ENCODE results near the gene SORD. TPM values are rescaled to one million over a fixed set of nuclear protein-coding genes. Genes with fewer than 3 reads are reported as not detected.
A peak's percentile ranks its signal among the peaks of the same experiment; 100 is the strongest.

Gene SORD
- 44.2 and 61.1 TPM in 2 replicates for total RNA-seq (2013; cell fraction: nucleolus; rRNA removed)
- total RNA-seq (2014; rRNA removed) (33.5 and 35.3 TPM in 2 replicates), total RNA-seq (2014; rRNA removed; fragmentation: Illumina TruSeq; extraction: Trizol) (24.5 and 29.2 TPM in 2 replicates), total RNA-seq (2021) (39.4 and 40.8 TPM in 2 replicates), polyA plus RNA-seq (2011; rRNA removed) (49.9 and 51.7 TPM in 2 replicates), polyA plus RNA-seq (2014; fragmentation: Illumina TruSeq; extraction: Trizol) (29.4 and 39.4 TPM in 2 replicates), polyA plus RNA-seq (2014; fragmentation: Nextera tagmentation; extraction: Ambion mirVana) (10 to 100 TPM in 1 of 2 experiments, 1 to 10 TPM in 1; 7.5 to 18.5 TPM), polyA plus RNA-seq (2014; rRNA removed) (45.1 and 46.0 TPM in 2 replicates), polyA plus RNA-seq (2016; fragmentation: Nextera tagmentation; extraction: Ambion mirVana) (10 to 100 TPM; 50.7 to 51.6 TPM), polyA minus RNA-seq (2011; rRNA and poly(A)+ RNA removed) (39.3 and 42.1 TPM in 2 replicates), Bru-seq, nascent RNA (percentile 58 among the genes with signal in this experiment), BruChase-seq, experiment 1, labeled RNA remaining after a 6-hour chase (percentile 55 among the genes with signal in this experiment), BruChase-seq, experiment 2, labeled RNA remaining after a 2-hour chase (percentile 50 among the genes with signal in this experiment)
- polyA plus RNA-seq (2011; ENCODE audit: low read depth) = 7.0 TPM
- 47.3 and 64.5 TPM in 2 replicates for polyA plus RNA-seq (2011; cell fraction: cytosol; rRNA removed)
- polyA plus RNA-seq (2011; cell fraction: nucleus; rRNA removed) = 162 and 270 TPM in 2 replicates
- polyA plus RNA-seq (2012) = 11.6 and 19.4 TPM in 2 replicates
- polyA minus RNA-seq (2011; cell fraction: cytosol; rRNA and poly(A)+ RNA removed) = 16.1 and 17.4 TPM in 2 replicates
- 15.7 and 31.7 TPM in 2 replicates for polyA minus RNA-seq (2011; cell fraction: nucleus; rRNA and poly(A)+ RNA removed)
- long read RNA-seq, experiment 1, full-length matches to known transcripts = 29 of 32 reads
- long read RNA-seq, experiment 1, partial matches to known transcripts = 0 of 32 reads
- long read RNA-seq, experiment 1, other reads (novel, unspliced or antisense) = 3 of 32 reads
- long read RNA-seq, experiment 2, full-length matches to known transcripts = 128 of 137 reads
- long read RNA-seq, experiment 2, partial matches to known transcripts = 3 of 137 reads
- long read RNA-seq, experiment 2, other reads (novel, unspliced or antisense) = 6 of 137 reads

DNA sequence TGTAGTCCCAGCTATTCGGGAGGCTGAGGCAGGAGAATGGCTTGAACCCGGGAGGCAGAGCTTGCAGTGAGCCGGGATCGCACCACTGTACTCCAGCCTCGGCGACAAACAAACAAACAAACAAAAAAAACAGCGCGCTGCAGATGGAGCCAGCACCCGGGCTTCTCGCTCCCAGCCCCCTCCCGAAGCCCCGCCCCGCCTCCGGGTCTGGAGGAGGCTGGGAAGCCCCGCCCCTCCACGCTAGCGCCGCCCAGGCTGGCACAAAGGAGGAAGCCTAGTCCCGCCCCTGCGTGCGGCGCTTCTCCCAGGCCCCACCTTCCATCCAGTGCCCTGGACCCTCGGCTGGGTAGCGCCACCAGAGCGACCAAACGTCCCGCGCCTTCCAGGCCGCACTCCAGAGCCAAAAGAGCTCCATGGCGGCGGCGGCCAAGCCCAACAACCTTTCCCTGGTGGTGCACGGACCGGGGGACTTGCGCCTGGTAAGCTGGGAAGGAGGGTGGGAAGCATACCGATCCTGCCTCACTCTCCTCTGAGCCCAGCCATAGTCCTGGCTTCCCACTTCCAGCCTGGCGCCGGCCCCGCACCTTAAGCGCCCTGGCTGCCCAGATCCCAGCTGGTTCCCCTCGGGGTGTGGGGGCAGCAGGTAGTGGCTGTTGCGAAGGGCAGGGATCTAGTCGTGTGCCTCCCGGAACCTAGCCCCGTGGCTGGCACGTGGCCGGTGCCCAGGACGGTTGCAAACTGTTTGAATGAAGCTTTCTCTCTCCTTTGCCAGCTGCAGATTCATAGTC is at the start of gene SORD:
Gene SORD, plus strand, starts transcription at position 325 of the 788 bp plus-strand sequence. Its CDS starts 89 bp downstream, at position 414.
- peak within 1 kb of the TSS; percentile 82 for H3K4me3 ChIP-seq
- H2AFZ ChIP-seq (ENCODE audit: control insufficient read depth, low read depth, low read length) = peak within 1 kb of the TSS; percentile 98
- BruUV-seq (replicated peaks) = no TSS peak
- peak within 1 kb of the TSS; percentile 98 for H3K4me2 ChIP-seq (ENCODE audit: control insufficient read depth, insufficient read depth)
- peak within 1 kb of the TSS; percentile 81 for H3K9ac ChIP-seq (ENCODE audit: control insufficient read depth, insufficient read depth, low read length)
- under 1% methylated on average over 42 of the region's 48 CpGs for WGBS (ENCODE audit: insufficient coverage, insufficient replicate concordance, low lambda C conversion rate, missing lambda C conversion rate)
- H3K36me3 ChIP-seq (ENCODE audit: control insufficient read depth in 2 of 2, insufficient read depth in 2 of 2, low read length in 1 of 2) = no peaks in the 10 kb centered on the region
- intact Hi-C loops (cut with micrococcal nuclease; ENCODE audit: unreplicated experiment) (no loop called here), in situ Hi-C loops (cut with MboI) (loop anchor here (10.0 kb wide), 1 partner anchor 168 kb away; no protein-coding TSS in a partner anchor)
- peak within 1 kb of the TSS; percentile 30 for H3K27ac ChIP-seq (ENCODE audit: control insufficient read depth, insufficient read depth)
- ChIA-PET CTCF (interaction anchor here (0.6 to 4.7 kb wide), 8 partner anchors 12 to 317 kb away, joined by 3 to 22 read pairs (median 4); no protein-coding TSS in a partner anchor), POLR2A (interaction anchor here (0.8 to 1.8 kb wide), 2 partner anchors 44 to 486 kb away, joined by 3 to 4 read pairs; partner anchors contain the start of gene EIF3J), RAD21 (ENCODE audit: unreplicated experiment) (interaction anchor here (0.9 to 1.1 kb wide), 2 partner anchors 15 to 95 kb away, joined by 3 read pairs; no protein-coding TSS in a partner anchor), SMC1A (ENCODE audit: uncharacterized antibody, unreplicated experiment) (interaction anchor here (0.9 to 2.0 kb wide), 8 partner anchors 20 to 1074 kb away, joined by 3 to 6 read pairs (median 3); no protein-coding TSS in a partner anchor)
- no peak for DNase-seq (ENCODE audit: low read depth, low spot score)
- no peaks in the 10 kb centered on the region for H3K9me3 ChIP-seq (replicated peaks; ENCODE audit: control insufficient read depth, insufficient read depth, low read length)
- ATAC-seq = peak; percentile 99
- peak; percentile 57 for FAIRE-seq
- peaks cover 7% of the 10 kb centered on the region for H3K4me1 ChIP-seq (ENCODE audit: control insufficient read depth, insufficient read depth, low read length)
- H3K79me2 ChIP-seq (ENCODE audit: control insufficient read depth, insufficient read depth, low read length) = peaks cover 14% of the 10 kb centered on the region
- no peaks in the 10 kb centered on the region for H3K27me3 ChIP-seq (replicated peaks in 1 of 2; ENCODE audit: control insufficient read depth in 2 of 2, insufficient read depth in 2 of 2, low read length in 1 of 2)
- H4K20me1 ChIP-seq (ENCODE audit: control insufficient read depth, insufficient read depth) = no peaks in the 10 kb centered on the region
- TF ChIP-seq BHLHE40 (IDR thresholded peaks at IDR 0.05; ENCODE audit: borderline replicate concordance in 1 of 2, low read depth in 2 of 2, low read length in 1 of 2) (peak; percentile 27 to 82; a peak in 2 of 4 replicates), SUZ12 (IDR thresholded peaks at IDR 0.05; ENCODE audit: unreplicated experiment) (no peak), BMI1 (IDR thresholded peaks at IDR 0.05; ENCODE audit: borderline replicate concordance) (no peak), EGR1 (IDR thresholded peaks at IDR 0.05; ENCODE audit: borderline replicate concordance in 1 of 2, low read depth in 2 of 2, low read length in 2 of 2) (peak in 1 of 2 experiments; percentile 2; a peak in 1 of 3 replicates), IKZF1 (conservative IDR thresholded peaks at IDR 0.05) (peak; percentile 78), CHD2 (IDR thresholded peaks at IDR 0.05; ENCODE audit: borderline replicate concordance, low read depth, low read length) (peak; percentile 49; the same call in 1 of the 2 replicates), HDGF (IDR thresholded peaks at IDR 0.05) (no peak), IKZF2 (IDR thresholded peaks at IDR 0.05) (peak in 1 of 2 experiments; percentile 41; a peak in 1 of 4 replicates), POLR2A (IDR thresholded peaks at IDR 0.05; ENCODE audit: low read depth, low read length) (peak; percentile 78), MYB (IDR thresholded peaks at IDR 0.05; ENCODE audit: borderline replicate concordance, low read depth, low read length) (no peak), TAF1 (IDR thresholded peaks at IDR 0.05; ENCODE audit: borderline replicate concordance, low read depth, low read length) (peak; percentile 27; the same call in 1 of the 2 replicates), NFYA (IDR thresholded peaks at IDR 0.05; ENCODE audit: borderline replicate concordance, low read depth, low read length) (no peak), NBN (IDR thresholded peaks at IDR 0.05) (0 out of 2 replicates have a peak, but pooled peaks have one; percentile 70), MTA2 (IDR thresholded peaks at IDR 0.05; ENCODE audit: low read depth) (no peak)
- TF ChIP-seq, protein P1, sequence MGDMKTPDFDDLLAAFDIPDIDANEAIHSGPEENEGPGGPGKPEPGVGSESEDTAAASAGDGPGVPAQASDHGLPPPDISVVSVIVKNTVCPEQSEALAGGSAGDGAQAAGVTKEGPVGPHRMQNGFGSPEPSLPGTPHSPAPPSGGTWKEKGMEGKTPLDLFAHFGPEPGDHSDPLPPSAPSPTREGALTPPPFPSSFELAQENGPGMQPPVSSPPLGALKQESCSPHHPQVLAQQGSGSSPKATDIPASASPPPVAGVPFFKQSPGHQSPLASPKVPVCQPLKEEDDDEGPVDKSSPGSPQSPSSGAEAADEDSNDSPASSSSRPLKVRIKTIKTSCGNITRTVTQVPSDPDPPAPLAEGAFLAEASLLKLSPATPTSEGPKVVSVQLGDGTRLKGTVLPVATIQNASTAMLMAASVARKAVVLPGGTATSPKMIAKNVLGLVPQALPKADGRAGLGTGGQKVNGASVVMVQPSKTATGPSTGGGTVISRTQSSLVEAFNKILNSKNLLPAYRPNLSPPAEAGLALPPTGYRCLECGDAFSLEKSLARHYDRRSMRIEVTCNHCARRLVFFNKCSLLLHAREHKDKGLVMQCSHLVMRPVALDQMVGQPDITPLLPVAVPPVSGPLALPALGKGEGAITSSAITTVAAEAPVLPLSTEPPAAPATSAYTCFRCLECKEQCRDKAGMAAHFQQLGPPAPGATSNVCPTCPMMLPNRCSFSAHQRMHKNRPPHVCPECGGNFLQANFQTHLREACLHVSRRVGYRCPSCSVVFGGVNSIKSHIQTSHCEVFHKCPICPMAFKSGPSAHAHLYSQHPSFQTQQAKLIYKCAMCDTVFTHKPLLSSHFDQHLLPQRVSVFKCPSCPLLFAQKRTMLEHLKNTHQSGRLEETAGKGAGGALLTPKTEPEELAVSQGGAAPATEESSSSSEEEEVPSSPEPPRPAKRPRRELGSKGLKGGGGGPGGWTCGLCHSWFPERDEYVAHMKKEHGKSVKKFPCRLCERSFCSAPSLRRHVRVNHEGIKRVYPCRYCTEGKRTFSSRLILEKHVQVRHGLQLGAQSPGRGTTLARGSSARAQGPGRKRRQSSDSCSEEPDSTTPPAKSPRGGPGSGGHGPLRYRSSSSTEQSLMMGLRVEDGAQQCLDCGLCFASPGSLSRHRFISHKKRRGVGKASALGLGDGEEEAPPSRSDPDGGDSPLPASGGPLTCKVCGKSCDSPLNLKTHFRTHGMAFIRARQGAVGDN (IDR thresholded peaks at IDR 0.05) = 0 out of 2 replicates have a peak, but pooled peaks have one; percentile 56

All from GM12878 (cell line).